ENCODE data around the gene C5orf58.

GRCh38 chr5:170277867-170278281 lies 45.1 kb downstream of the C5orf58 start:
- no peak for TF ChIP-seq POLR2A (IDR thresholded peaks at IDR 0.05)
- no peak for TF ChIP-seq CTCF (IDR thresholded peaks at IDR 0.05)

Measured in adrenal gland (tissue), 5 donors.